Ovary (tissue), 9 donors: ENCODE measurements around the gene CFAP65. TPM values are rescaled to one million over a fixed set of nuclear protein-coding genes. Genes with fewer than 3 reads are reported as not detected.

Source experiments
- DNase-seq, 5 donors: peaks; one replicate each; pipeline ENCODE4 v3.0.0-alpha.2; 2019 to 2020
- H3K27ac ChIP-seq, 2 donors: fragments of 200-600 bp; one replicate each; pipeline versions ENCODE4 v1.5.1 to v1.8.0; 2019 to 2022
- H3K27me3 ChIP-seq: fragments of 200-600 bp; one replicate; pipeline ENCODE4 v1.8.0; 2022
- H3K36me3 ChIP-seq: fragments of 200-600 bp; sonication (generic); one replicate; pipeline ENCODE4 v1.5.1; 2019
- H3K4me1 ChIP-seq: one replicate; pipeline ENCODE4 v1.8.1; 2013; ENCODE audit warnings: mild to moderate bottlenecking, moderate library complexity; ENCODE audit not compliant: insufficient read depth
- H3K4me3 ChIP-seq: fragments of 200-600 bp; sonication (generic); one replicate; pipeline ENCODE4 v1.5.1; 2017
- H3K9me3 ChIP-seq, 2 donors: fragments of 200-600 bp in 1 of 2; sonication (generic) in 1 of 2; one replicate each; pipeline versions ENCODE4 v1.5.1 to v1.8.1; 2013 to 2019; ENCODE audit warnings: mild to moderate bottlenecking in 1 of 2, moderate library complexity in 1 of 2
- CTCF ChIP-seq, 3 donors: fragments of 450-650 bp in 2 of 3; fragments of 200-600 bp in 1 of 3; IDR thresholded peaks; one replicate each; pipeline versions ENCODE4 v1.5.1 to v1.8.0; 2016 to 2022; ENCODE audit warnings: antibody characterized with exemption in 3 of 3, mild to moderate bottlenecking in 1 of 3
- EP300 ChIP-seq: sonication (generic); formaldehyde crosslinking; IDR thresholded peaks from one replicate; pipeline ENCODE4 v1.6.1; 2017; ENCODE audit warnings: antibody characterized with exemption
- POLR2A ChIP-seq: fragments of 450-650 bp; IDR thresholded peaks from one replicate; pipeline ENCODE4 v1.6.1; 2017; ENCODE audit warnings: antibody characterized with exemption, mild to moderate bottlenecking, moderate library complexity
- WGBS, 3 donors: extraction: QIAGEN DNeasy Blood & Tissue Kit in 1 of 3; methylation state at CpG; one replicate each; pipeline versions ENCODE4 v1.1.5 to v1.1.7; 2013 to 2017; 5-methylcytosine and 5-hydroxymethylcytosine counted together
- intact Hi-C, 4 donors: fragments of 100-400 bp; cut with DNase I; formaldehyde crosslinking; loops; one replicate each; pipeline versions ENCODE4 v1.11.0 to v1.15.1; 2022 to 2023
- polyA plus RNA-seq, 2 donors: library from polyadenylated mRNA; stranded (reverse); fragments of 200-250 nt in 1 of 2; fragments of 350-450 nt in 1 of 2; fragmentation: Illumina TruSeq in 1 of 2; extraction: RNeasy Lipid Tissue Mini Kit (QIAGEN cat#74804) in 1 of 2; gene quantifications; one replicate each; pipeline ENCODE4 v1.2.3, GENCODE V29; 2013 to 2014
- total RNA-seq, 7 donors: library from RNA; depleted of rRNA in 2 of 7; stranded (reverse); fragments of >200 nt in 2 of 7; fragmentation: NEBNext Ultra II Directional in 3 of 7; extraction: Animal tissue kit (Norgen Biotek cat#: 25700) in 3 of 7; gene quantifications; one replicate each; pipeline versions ENCODE4 v1.1.0 to v1.2.4, GENCODE V29; 2016 to 2023
- donor health status: DM: no; HTN: no; CAD: no; lungs with moderate emphysema.
- donor health status: DM: no; HTN: no; CAD: no.
- donor health status: Bipolar disorder and iron deficiency.
- donor health status: DM: yes; HTN: yes; CAD: no.
- donor health status: DM: no; HTN: no; CAD: no.
- donor health status: DM: yes; HTN: yes; CAD: no.

Gene CFAP65
- total and polyA plus RNA-seq, 9 donors = 0.04 to 19.6 (median 0.90) TPM; not detected in 3

GRCh38 chr2:218984239-218985020 lies 56.9 kb downstream of the CFAP65 start:
- H3K27me3 ChIP-seq = peaks cover 11% of the 10 kb centered on the region
- 0 to 1% (median 1%) methylated on average over 50 of the region's 50 CpGs for WGBS, 3 donors
- H3K9me3 ChIP-seq = no peaks in the 10 kb centered on the region
- TF ChIP-seq EP300 (no peak), POLR2A (no peak), CTCF (IDR thresholded peaks at IDR 0.05) (no peak)
- peaks cover 15% of the 10 kb centered on the region for H3K4me1 ChIP-seq
- intact Hi-C loops = no loop called here
- H3K4me3 ChIP-seq = no peak overlapping the region
- no peak overlapping the region for H3K27ac ChIP-seq
- DNase-seq = no peak
- H3K36me3 ChIP-seq = no peaks in the 10 kb centered on the region

- intact Hi-C loops = no loop called here
- H3K4me3 ChIP-seq = no peak overlapping the region
- H3K27me3 ChIP-seq = peaks cover 11% of the 10 kb centered on the region
- 7 to 10% (median 8%) methylated on average over 10 of the region's 10 CpGs for WGBS, 3 donors
- no peak for DNase-seq
- H3K36me3 ChIP-seq = no peaks in the 10 kb centered on the region
- no peak overlapping the region for H3K27ac ChIP-seq
- TF ChIP-seq CTCF (IDR thresholded peaks at IDR 0.05) (no peak), EP300 (no peak), POLR2A (no peak)
- no peaks in the 10 kb centered on the region for H3K9me3 ChIP-seq
- peaks cover 15% of the 10 kb centered on the region for H3K4me1 ChIP-seq
Measured at GRCh38 chr2:218983934-218984238, 57.4 kb downstream of the CFAP65 start.

GRCh38 chr2:218983263-218983933 lies 57.9 kb downstream of the CFAP65 start:
- WGBS, 3 donors = 13 to 22% (median 19%) methylated on average over 23 of the region's 23 CpGs
- Histone ChIP-seq H3K4me1 (peaks cover 15% of the 10 kb centered on the region), H3K27me3 (peaks cover 10% of the 10 kb centered on the region), H3K27ac (no peak overlapping the region), H3K4me3 (no peak overlapping the region), H3K36me3 (no peaks in the 10 kb centered on the region), H3K9me3 (no peaks in the 10 kb centered on the region)
- DNase-seq = no peak
- intact Hi-C loops = no loop called here
- TF ChIP-seq POLR2A = no peak
- TF ChIP-seq CTCF (IDR thresholded peaks at IDR 0.05) = no peak
- no peak for TF ChIP-seq EP300

- H3K4me1 ChIP-seq = peaks cover 15% of the 10 kb centered on the region
- TF ChIP-seq EP300 (no peak), CTCF (IDR thresholded peaks at IDR 0.05) (no peak), POLR2A (no peak)
- H3K9me3 ChIP-seq = no peaks in the 10 kb centered on the region
- no peaks in the 10 kb centered on the region for H3K36me3 ChIP-seq
- no peak for DNase-seq
- no peak overlapping the region for H3K27ac ChIP-seq
- peaks cover 4% of the 10 kb centered on the region for H3K27me3 ChIP-seq
- intact Hi-C loops = no loop called here
- H3K4me3 ChIP-seq = no peak overlapping the region
- WGBS, 3 donors = 7 to 13% (median 10%) methylated on average over 28 of the region's 28 CpGs
Measured at GRCh38 chr2:218982586-218983262, 58.6 kb downstream of the CFAP65 start.
